Activated CD4-positive, alpha-beta T cell treated with anti-CD3 and anti-CD28 coated beads for 1 hour (primary cell): Measurements from ENCODE around the gene ACP1.

Source experiments
- DNase-seq: peaks from one replicate; pipeline ENCODE4 v3.0.0-alpha.2; 2020

Gene ACP1

GRCh38 chr2:282371-283263 lies 17.9 kb downstream of the ACP1 start:
- no peak for DNase-seq

GRCh38 chr2:283996-284794 lies 19.4 kb downstream of the ACP1 start:
- no peak for DNase-seq

DNA sequence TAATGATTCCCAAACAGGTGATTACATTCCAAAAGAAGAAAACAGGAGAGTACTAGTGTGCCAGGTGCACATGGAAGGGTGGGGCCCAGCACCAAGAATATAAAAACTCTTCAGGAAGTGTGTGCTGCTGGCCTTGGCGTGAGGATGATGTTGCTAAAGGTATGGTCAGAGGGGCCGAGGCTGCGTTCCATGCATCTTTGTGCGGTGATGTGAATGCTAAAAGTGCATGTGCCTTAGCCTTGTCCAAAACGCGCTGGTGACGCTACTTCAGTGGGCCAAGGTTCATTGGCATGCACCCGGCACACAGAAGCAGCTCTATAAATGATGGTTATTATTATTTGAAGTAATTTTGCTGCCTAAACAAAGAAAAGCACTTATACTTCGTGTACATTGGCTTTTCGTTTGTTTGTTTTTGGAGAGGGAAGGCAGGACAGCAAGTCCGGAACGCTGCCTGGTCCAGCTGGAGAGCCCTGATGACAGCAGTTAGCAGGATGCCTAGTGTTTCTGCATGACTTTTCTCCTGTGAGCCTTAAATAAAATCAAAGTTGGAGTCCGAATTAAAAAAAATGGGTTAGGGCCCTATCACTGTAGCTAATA lies 20.2 kb downstream of the ACP1 start:
- DNase-seq = no peak

DNA sequence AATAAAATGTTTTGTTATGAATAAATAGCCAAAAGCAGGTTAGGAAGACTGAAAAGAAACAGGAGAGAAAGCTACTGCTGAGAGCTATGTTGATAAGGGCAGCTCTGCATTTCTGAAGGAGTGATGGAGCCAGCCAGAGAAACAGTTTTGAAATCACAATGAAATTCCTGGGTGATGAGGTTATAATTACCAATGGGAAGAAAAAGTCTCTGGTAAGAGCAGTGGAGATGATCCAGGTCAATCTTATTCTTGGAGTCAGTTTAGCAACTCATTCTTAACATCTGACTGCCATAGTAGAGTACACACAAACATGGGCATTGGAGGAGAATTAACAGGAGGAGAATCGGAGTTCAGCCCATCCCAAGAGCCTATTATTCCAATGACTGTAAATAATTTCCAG lies 20.8 kb downstream of the ACP1 start:
- DNase-seq = no peak

- no peak for DNase-seq
Observed at GRCh38 chr2:286035-286434, 21.3 kb downstream of the ACP1 start.

DNA sequence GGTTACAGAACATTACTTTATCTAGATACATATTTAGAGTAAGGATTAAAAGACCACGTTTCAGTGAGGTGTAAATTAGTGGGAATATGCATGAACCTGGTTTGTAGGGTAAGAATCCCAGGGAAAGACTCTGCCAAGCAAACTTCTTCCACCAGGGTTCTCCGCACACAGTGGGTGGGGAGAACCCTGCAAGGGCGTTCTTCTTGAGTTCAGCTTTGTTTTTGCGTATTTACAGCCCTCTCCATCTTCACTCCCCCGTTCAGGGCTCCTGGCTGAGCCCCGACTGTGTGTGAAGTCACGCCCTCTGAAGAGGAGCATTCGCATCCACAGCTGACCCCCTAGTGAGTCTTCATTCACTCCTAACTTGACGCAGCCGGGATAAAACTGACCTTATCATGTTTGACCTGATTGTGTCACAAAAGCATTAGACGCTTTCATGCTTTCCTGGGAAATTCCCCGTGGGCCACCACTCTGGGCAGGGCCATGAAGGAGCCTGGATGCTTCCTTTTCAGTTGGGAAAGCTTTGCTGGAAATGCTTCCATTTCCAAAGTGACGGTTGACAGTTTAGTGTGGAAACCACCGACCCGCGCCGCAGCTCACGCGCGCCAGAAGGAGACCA lies 22.1 kb downstream of the ACP1 start:
- no peak for DNase-seq

GRCh38 chr2:287471-287885 lies 22.7 kb downstream of the ACP1 start:
- DNase-seq = no peak

- no peak for DNase-seq
Observed at GRCh38 chr2:287911-288757, 23.4 kb downstream of the ACP1 start, which contains the start of gene ALKAL2. ALKAL2 (minus strand) TSS chr2:288091; CDS start chr2:287835, 256 bp downstream.

DNA sequence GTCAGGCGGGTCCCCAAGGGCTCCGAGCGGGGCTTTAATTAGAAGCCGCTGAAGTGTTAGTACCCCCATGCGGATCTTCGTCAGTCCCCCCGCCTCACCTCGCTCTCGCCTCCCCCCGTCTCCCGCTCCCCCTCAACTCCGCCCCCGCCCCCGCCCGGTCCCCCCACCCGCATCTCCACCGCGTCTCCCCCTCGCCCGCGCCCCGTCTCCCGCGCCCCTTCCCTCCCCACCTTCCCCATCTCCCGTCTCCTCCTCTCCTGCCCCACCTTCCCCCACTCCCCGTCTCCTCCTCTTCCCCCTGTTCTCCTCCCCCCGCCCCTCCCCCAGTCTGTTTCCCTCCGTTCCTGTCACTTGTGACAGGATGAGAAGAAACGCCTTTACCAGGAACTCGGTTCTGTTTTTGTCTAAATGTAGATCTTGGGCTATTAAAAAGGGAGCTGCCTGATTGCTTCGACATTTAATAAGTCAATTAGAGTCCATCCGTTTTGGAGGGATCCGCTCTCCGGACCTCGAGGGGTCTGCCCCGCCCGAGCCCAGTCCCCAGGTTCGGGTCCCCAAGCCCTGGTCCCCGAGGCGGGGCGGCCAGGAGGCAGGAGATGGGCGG lies 24.1 kb downstream of the ACP1 start:
- DNase-seq = no peak

DNA sequence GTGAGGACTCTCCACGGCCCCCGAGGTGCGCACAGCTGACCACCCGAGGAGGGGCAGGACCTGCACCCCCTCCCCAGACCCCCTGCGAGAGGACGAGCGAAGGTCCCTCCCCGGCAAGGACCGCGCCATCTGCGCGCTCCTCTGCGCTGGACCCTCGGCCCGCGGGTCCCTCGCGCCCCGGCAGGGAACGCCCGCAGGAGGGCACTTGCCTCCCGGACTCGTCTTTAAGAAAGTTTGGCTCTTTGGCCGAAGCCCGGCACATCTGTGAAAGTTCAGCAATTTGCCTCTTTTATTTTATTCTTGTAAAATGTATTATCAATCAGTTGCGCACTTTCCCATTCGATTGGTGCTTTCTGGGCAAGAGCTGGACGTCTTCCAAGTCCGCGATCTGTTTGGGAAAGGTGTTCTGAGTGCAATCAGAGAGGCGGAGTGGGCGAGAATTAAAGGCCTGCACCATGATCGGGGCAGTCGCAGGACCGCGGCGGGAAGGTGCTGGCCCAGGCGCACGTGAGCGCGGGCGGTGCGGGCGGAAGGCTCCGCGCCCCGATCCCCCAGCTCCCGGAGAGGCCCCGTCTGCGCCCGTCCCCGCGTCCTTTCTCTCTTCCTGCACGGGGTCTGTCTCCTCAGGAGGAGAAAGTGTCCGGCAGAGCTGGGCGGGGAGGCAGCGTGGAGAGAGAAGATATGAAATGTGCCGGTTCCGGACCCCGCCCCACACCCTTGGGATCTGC lies 24.8 kb downstream of the ACP1 start:
- DNase-seq = no peak

GRCh38 chr2:290090-290722 lies 25.5 kb downstream of the ACP1 start:
- no peak for DNase-seq

DNA sequence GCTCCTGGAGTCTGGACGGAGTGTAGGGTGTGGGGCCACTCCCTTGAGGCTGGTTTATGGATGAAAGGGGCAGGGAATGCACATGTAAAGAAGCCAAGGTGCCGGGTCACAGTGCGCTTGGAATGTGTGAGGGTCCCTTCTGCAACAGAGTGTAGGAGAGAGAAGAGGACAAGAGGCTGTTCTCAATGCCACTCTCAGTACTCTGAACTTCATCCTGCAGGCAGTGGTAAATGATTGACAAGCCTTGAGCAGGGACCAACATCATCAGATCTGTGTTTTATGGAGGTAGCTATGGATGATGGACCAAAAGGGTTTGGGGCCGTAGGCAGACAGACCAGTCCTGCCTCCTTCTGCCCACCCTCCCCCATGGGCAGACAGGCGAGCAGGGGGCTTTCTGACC lies 30.3 kb downstream of the ACP1 start:
- no peak for DNase-seq

DNA sequence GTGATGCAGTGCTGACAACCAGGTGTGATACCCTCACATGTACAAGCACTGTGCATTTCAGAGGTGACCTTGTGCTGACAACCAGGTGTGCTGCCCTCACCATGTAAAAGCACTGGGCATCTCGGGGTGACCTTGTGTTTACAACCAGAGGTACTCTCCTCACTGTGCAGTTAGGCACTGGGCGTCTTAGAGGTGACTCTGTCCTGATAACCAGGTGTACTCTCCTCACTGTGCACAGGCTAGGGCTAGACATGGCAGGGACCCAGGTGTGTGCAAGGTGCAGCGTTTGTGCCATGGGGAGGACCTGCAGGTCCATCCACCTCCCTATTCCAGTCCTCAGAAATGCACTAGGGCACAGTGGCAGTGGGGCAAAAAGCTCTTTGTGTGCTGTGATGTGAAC lies 31.6 kb downstream of the ACP1 start:
- DNase-seq = no peak

DNA sequence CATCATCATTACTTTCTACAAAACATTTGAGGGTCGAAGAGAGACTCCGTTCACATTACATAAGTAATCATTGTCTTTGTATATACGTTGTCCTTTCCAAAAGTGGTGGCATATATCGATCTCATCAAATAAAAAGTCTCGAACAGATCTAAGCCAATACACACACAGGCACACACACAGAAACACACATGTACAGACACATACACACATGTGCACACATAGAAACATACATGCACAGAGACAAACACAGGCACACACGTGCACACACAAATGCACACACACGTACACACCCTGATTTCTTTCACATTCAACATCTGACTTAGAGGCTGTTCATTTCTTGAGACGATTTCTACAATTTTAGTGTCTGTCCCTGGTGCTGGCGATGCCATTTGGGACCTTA lies 40.6 kb downstream of the ACP1 start:
- DNase-seq = no peak

DNA sequence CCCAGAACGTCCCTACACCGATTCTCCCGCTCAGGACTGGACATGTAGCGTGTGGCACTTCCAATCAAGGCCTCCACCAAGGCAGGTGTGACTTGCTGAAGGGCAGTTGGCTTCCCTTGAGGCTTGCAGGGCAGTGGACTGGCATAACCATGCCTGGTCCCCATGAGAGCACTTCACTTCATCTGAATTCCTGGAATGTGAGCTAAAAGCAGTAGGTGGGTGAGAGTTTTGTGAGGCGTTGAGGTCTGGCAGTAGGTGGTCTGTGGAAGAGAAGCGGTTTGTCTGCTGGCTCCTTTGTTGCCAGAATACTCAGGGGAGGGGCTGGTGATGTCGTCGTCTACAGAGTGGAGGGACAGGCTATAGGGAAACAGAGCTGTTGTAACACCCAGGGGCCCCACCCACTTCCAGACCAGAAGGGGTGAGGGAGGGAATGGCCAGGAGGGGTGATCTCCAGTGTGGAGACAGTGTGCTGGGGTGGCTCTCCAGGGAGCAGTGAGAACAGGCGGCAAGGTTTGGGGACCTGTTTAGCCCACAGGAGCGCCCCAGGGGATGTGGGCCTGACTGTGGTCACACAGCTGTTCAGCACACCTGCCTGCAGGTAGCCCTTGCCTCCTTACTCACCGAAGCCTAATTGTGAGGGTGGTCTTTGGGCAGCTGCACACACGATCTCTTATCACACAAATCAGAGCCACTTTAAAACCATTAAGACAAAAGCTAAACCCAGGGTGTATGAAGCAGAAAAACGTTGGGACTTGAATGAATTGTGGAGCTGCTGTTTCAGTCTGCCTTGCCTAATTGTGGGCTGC lies 44.6 kb downstream of the ACP1 start:
- no peak for DNase-seq

GRCh38 chr2:309954-310510 lies 45.3 kb downstream of the ACP1 start:
- DNase-seq = no peak

DNA sequence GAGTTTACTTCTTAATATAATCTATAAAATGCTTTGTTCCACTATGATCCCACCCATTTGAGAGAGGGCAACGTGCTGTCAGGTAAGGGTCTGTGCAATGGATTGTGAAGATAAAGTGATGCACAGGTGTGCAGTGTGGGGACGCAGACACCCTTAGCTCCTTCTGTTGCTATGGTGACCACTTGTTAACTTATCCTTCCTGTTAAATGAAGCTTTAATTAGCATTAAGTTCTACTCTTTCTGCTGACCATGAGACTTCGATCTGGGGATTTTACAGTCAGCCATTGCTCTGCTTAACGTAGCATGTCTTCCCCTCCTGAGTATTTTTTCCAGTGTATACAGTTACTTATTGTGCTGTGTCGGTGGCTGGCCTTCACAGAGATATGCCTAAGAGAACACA lies 46.2 kb downstream of the ACP1 start:
- no peak for DNase-seq

DNA sequence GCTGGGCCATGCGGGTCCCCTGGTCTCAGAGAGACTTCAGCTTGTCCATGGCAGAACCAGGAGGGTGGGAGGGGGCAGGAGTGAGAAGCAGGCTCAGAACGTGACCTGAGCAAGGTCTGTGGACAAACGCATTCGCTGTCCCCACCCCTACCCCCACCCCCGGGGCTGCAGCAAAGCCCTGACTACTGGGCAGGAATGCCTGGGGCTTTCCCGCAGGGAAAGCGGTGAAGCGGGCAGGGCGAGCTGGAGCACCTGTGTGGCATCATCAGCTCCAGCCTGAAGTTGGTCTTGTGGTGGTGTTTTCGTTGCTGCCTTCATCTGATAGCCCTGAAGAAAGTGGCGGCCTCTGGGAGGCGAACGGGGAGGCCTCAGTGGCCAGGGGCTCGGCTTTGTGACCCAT lies 49.2 kb downstream of the ACP1 start:
- DNase-seq = no peak
